GM21529 (cell line): ENCODE results near the gene IER2.
"Not testable (repeated sequence)": the region's sequence is repeated elsewhere in the genome, so short reads cannot be mapped to it uniquely, and the experiment has no call there.

Experiments used
- ATAC-seq: cut with Tn5 transposase; IDR thresholded peaks from one replicate; pipeline ENCODE4 v1.9.1; 2021; ENCODE audit not compliant: unreplicated experiment

The IER2 gene

DNA sequence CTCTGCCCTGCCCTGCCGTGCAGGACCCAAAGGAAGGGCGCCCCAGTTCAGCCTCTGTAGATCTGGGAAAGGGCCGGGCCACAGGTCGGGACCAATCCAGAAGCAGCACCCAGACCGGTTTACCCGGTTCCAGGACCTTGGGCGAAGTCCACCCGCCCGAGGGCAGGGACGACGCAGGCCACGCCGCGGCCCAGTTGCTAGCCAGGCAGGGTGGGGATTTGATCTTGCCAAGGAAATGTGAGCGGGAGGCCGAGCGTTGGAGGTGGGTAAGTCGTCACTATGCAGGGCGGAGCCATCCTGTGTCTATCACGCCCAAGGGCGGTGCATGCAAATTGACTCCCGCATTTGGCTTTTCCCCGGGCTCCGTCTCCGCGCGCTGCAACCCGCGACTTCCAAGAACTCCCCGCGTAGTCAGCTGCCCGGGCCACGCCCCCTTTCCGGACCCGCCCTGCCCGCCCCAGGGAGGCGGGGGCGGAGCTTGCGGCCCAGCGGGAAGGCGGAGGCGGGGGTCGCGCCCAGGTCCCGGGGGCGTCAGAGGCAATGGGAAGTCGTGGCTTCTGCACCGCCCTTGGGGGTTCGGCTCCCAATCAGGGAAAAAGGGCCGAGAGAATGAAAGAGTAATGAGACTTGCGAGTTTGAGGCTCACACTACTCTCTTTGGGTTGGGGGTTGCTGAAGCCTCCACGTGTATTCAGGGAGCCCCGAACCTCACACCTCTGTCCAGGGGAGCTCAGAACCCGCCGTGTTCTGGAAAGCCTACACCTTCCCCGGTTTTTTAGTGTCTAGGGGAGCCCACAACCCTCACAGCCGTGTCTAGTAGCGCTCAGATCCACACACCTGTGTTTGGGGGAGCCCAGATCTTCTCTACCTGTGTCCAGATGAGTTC is 12.8 kb downstream of the IER2 start:
- ATAC-seq, result peak; percentile 54

DNA sequence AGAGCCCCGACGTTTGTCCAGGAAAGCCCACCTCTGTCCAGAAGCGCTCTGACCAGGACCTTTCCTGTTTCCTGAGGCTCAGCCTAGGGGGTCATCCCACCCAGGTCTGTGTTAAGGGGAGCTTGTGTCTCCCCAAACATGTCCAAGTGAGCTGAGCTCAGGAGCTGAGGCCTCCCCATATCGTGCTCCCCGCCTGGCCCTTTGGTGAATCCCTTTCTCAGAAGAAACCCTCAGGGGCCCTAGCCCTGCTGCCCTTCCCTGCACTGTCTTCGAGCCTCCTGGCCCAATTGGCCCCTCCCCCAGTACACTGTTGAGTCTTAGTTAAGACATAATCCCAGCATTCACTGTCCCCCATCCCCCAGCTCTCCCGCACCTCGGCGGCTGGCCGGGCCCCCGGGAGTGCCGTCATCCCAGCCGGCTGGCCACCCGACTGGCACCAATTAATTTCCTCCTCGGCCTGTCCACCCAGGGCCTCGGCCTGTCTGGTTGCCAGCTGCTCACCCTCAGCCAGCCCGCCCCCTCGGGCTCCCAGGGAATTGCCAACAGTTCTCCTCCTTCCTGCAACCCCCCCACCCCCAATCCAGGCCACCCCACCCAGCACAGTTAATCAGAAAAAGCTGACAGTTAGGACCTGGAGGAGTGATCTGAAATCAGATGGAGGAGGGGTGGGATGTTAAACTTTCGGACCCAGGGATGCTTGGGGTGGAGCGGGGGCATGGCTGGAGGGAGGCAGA is 13.6 kb downstream of the IER2 start:
- no peak for ATAC-seq

DNA sequence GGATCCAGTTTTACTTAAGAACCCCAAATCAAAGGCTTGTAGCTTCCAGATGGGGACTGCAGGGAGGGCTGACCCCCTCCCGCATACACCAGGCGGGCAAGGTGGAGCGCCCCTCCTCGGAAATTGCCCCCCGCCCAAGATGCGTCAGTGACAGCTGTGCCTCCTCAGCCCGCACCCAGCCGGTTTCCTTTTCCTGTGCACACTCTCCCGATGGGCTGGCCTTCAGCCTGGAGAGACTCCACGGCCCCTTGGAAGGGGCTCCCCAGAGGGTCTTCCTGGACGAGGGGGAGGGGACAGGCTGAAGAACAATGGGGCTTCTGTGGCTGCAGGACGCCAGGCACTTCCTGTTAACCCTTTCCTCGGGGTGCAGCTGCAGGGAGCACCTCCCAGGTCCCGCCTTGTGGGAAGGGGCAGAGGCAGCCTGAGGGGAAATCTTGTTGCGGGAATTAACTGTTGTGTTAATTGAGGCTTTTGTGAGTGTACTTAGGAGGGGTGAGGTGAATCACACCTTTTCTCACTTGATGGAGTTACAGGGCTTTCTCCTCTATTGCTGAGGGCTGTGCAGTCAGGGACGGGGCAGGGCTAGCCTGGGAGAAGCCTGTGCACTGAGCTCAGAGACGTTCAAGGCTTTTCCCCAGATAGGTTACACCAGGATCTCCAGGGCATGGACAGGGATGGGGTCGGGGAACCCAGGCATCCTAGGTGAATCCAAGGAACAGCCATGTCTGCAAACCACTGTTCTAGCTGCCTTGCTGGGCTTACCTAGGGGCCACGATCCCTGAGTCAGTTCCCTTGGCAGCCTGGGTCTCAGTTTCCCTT is 14.3 kb downstream of the IER2 start:
- ATAC-seq, result no peak

DNA sequence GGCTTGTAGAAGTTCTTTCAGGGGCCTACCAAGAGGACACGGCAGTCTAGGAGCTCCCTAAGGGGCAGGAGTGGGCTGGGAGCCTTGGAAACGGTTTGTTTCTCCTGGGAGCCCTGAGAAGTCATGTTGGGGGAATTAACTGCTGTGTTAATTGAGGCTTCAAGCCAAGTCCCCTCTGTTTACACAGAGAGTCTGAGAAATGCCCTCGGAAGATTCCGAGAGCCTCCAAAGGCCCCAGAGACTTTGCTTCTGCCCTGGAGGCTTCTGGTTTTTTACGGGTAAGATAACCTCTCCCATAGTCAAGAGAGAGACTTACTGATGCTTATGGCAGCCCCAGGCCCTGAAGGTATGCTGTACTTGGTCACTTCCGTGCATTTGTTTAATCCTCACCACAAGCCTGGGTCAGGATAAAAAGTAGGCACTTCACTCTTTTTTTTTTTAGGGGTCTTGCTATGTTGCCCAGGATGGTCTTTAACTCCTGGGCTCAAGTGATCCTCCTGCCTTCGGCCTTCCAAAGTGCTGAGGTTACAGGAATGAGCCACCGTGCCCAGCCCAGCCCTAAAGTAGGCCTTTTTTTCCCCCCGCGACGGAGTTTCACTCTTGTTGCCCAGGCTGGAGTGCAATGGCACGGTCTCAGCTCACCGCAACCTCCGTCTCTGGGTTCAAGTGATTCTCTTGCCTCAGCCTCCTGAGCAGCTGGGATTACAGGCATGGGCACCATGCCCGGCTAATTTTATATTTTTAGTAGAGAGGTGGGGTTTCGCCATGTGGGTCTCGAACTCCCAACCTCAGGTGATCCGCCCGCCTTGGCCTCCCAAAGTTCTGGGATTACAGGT is 15.2 kb downstream of the IER2 start:
- no peak for ATAC-seq

DNA sequence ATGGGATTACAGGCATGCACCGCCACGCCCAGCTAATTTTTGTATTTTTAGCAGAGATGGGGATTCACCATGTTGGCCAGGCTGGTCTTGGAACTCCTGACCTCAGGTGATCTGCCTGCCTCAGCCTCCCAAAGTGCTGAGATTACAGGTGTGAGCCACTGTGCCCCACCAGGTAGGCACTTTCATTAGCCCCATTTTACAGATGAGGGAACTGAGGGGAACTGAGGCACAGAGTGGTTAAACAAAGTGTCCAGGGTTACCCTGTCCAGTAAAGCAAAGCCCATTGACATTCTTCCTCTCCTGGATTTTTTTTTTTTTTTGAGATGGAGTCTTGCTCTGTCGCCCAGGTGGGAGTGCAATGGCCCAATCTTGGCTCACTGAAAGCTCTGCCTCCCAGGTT is 15.9 kb downstream of the IER2 start:
- not testable (repeated sequence) for ATAC-seq

DNA sequence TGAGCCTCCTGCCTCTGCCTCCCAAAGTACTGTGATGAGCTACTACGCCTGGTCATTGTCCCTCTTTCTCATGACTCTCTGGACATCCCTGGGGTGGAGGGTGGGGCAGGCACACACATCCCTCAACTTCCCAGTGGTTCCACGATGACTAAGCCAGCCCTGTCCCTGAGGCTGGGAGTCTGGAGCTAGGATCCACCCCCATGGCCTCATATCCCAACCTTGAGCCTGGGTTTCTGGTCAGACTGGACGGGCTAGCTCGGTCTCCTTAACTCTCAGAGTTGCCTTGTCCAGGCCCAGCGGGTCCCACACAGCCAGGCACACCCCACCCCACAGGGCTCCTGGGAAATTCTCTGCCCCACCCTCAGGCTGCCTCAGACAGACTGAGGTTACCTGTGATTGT is 19.6 kb downstream of the IER2 start:
- no peak for ATAC-seq

DNA sequence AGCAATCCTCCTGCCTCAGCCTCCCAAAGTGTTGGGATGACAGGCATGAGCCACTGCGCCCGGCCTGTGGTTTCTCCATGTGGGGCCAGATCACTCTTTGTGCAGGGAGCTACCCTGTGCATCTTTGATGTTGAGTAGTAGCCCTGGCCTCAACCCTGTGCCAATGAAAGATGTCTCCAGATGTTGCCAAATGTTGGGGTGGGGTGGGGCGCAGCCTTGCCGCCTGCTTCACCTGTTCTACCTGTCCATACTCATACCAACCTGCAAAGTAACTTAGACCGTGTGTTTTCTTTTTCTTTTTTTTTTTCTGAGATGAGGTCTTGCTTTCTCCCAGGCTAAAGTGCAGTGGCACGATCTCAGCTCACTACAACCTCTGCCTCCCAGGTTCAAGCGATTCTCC is 20.9 kb downstream of the IER2 start:
- ATAC-seq, result no peak

DNA sequence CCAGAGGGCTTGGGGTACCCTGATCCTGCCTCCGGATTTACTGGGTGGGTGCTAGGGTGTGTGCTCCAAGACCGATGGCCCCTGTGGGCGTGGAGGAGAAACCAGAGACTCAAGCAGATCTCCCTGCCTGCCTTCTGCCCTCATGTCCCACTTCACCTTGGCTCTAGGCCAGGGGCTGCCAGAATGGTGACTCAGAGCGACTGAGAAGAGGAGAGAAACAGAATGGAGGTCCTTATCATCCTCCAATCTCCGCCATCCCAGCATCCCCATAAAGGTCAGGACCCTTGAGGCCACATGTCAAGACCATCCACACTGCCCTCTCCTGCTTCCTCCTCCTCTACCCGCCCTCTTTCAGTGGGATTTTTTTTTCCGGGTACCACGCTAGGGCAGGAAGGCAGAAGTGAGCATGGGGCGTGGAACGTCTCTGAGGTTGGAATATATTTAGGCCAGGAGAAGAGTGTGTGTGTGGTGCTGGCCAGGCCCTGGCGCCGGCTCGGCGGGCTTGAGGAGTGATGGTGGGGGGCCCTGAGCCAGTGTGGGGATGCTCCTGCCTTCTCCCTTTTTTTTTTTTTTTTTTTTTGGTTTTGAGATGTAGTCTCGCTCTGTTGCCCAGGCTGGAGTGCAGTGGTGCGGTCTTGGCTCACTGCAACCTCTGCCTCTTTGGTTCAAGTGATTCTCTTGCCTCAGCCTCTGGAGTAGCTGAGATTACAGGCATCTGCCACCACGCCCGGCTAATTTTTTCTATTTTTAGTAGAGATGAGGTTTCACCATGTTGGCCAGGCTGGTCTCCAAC is 22.3 kb downstream of the IER2 start:
- ATAC-seq, result no peak

DNA sequence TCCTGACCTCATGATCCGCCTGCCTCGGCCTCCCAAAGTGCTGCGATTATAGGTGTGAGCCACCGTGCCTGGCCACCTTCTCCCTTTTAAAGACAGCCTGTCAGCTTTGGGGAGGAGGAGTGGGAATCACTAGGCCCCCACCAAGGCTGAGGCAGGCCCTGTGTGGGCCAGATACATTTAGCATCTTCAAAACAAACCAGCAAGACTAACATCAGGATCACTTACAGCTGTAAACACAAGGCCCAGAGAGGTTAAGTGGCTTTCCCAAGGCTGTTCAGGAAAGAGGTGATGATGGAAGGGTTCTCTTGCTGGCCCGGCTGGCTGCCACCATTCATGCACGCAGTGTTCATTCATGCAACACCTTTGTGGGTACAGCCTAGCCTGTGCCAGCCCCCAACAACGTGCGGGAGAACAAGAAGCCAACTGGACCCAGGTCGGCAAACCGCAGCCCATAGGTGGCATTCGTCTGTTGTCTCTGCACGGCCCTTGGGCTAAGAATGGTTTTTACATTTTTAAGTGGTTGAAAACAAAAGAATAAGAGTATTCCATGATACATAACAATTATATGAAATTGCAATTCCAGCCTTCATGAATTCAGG is 23.0 kb downstream of the IER2 start:
- no peak for ATAC-seq

DNA sequence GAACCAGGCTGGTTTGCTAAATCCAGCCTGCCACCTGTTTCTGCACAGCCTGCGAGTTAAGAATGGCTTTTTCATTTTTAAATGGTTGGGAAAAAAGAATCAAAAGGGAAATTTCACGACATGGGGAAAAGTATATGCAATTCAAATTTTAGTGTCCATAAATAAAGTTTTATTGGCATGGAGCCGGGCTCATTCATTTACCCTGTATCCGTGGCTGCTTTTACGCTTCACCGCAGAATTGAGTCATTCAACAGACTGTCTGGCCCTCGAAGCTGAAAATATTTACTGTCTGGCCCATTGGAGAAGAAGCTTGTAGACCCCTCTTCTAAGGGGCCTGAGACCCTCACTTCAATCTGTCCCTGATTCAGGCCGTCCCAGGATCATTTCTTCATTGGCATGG is 26.1 kb downstream of the IER2 start:
- no peak for ATAC-seq

DNA sequence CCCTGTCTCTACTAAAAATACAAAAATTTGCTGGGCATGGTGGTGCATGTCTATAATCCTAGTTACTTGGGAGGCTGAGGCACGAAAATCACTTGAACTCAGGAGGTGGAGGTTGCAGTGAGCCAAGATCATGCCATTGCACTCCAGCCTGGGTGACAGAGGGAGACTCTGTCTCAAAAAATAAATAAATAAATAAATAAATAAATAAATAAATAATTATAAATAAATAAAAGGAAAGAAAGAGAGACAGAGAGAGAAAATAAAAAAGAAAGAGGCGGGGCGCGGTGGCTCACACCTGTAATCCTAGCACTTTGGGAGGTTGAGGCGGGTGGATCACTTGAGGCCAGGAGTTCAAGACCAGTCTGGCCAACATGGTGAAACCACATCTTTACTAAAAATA is 27.4 kb downstream of the IER2 start:
- not testable (repeated sequence) for ATAC-seq

DNA sequence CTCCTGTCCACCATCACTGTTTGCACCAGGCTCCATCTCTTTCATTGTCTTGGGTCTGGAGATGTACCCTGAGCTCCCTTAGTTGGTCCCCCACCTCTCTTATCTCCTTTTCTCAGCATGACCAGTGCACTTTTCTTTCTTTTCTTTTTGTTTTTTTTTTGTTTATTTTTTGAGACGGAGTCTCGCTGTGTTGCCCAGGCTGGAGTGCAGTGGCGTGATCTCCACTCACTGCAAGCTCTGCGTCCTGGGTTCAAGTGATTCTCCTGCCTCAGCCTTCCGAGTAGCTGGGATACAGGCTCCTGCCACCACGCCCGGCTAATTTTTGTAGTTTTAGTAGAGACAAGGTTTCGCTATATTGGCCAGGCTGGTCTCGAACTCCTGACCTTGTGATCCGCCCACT is 28.1 kb downstream of the IER2 start:
- ATAC-seq, result not testable (repeated sequence)

DNA sequence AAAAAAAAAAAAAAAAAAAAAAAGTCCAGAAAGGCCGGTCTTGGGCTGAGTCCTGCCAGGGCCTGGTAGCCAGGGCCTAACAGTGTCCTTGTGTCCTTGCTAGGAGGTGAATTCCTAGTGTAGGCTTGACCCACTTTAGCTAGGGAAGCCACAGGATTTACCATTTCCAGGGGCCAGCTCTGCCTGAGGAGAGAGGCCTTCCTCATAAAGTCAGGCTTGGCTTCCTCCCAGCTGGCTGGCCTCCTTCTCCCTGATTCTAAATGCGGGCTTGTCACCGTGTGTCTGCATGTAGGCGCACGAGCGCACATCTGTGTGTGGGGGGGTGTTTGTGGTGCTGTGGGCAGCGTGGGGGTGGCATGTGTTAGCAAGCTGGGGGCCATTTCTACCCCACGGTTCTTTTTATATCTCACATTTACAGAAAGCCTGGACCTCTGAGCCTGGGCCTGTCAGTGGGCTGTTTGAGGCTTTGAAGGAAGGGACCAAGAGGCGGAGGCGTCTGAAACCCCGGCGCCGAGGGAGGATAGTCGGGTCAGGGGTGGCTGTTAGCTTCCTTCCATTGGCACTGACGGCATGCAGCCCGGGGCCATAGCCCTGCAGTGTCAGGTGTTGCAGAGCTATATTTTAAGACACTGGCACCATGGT is 31.7 kb downstream of the IER2 start:
- no peak for ATAC-seq

DNA sequence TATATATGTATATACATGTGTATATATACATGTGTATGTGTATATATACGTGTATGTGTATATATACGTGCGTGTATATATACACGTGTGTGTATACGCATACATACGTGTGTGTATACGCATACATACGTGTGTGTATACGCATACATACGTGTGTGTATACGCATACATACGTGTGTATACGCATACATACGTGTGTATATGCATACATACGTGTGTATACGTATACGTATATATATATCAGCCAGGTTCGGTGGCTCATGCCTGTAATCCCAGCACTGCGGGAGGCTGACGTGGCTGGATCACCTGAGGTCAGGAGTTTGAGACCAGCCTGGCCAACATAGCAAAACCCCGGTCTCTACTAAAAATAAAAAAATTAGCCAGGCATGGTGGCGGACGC is 34.7 kb downstream of the IER2 start:
- ATAC-seq, result not testable (repeated sequence)

DNA sequence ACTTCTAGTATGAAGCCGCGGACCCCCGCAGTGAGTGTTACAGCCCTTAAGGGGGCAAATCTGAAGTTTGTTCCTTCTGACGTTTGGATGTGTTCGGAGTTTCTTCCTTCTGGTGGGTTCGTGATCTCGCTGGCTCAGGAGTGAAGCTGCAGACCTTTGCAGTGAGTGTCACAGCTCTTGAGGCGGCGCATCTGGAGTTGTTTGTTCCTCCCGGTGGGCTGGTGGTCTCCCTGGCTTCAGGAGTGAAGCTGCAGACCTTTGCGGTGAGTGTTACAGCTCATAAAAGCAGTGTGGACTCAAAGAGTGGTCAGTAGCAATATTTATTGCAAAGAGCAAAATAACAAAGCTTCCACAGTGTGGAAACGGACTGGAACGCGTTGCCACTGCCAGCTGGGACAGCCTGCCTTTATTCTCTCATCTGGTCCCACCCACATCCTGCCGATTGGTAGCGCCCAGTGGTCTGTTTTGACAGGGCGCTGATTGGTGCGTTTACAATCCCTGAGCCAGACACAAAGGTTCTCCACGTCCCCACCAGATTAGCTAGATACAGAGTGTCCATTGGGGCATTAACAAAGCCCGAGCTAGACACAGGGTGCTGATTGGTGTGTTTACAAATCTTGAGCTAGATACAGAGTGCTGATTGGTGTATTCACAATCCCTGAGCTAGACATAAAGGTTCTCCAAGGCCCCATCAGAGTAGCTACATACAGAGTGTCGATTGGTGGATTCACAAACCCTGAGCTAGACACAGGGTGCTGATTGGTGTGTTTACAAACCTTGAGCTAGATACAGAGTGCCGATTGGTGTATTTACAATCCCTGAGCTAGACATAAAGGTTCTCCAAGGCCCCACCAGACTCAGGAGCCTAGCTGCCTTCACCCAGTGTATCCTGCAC is 35.8 kb downstream of the IER2 start:
- ATAC-seq, result not testable (repeated sequence)

DNA sequence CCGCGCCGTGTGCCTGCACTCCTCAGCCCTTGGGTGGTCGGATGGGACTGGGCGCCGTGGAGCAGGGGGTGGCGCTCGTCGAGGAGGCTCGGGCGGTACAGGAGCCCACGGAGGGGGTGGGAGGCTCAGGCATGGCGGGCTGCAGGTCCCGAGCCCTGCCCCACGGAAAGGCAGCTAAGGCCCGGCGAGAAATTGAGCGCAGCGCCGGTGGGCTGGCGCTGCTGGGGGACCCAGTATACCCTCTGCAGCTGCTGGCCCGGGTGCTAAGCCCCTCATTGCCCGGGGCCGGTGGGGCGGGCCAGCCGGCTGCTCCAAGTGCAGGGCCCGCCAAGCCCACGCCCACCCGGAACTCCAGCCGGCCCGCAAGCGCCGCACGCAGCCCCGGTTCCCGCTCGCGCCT is 36.5 kb downstream of the IER2 start:
- ATAC-seq, result not testable (repeated sequence)

DNA sequence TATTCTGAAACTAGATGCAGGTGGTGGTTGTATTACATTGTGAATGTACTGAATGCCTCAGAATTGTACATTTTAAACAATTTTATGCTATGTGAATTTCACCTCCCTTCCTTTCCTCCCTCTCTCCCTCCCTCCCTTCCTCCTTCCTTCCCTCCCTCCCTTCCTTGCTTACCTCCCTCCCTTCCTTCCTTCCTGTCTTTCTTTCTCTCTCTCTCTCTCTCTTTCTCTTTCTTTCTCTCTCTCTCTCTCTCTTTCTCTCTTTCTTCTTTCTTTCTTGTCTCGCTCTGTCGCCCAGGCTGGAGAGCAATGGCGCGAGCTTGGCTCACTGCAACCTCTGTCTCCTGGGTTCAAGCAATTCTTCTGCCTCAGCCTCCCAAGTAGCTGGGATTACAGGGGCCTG is 37.2 kb downstream of the IER2 start:
- ATAC-seq, result no peak

DNA sequence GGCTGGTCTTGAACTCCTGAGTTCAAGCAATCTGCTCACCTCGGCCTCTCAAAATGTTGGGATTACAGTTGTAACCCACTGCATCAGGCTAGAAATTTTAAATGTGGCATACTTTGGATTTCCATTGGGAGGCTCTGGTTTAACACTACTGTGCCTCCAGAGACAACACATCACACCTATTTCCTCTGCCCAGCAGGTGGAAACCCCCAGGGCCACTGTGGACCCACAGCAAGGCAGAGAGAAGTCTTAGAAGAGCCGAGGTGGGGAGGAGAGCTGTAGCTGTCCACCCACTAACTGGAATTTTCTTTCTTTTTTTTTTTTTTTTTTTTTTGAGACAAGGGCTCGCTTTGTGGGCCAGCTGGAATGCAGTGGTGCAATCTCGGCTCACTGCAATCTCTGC is 39.4 kb downstream of the IER2 start:
- ATAC-seq, result no peak
